Measurements from ENCODE around the gene NOD1. TPM values are rescaled to one million over a fixed set of nuclear protein-coding genes. Genes with fewer than 3 reads are reported as not detected.

The NOD1 gene
- total and polyA plus RNA-seq, 2 of the 8 experiments (the other 6 are each of a cell fraction or from before 2014, with no cell fraction given): 3.8 to 6.5 TPM

GRCh38 chr7:30436518-30436917, 42.1 kb downstream of the NOD1 start (continued):
- TF ChIP-seq USF2 (IDR thresholded peaks at IDR 0.05; ENCODE audit: low read length) (no peak), KDM1A (IDR thresholded peaks at IDR 0.05; ENCODE audit: borderline replicate concordance, low read length) (no peak), JUND (IDR thresholded peaks at IDR 0.05; ENCODE audit: low read length) (no peak), POLR2A (IDR thresholded peaks at IDR 0.05; ENCODE audit: control extremely low read depth in 1 of 2, low read depth in 2 of 2, low read length in 2 of 2) (no peak), MAX (IDR thresholded peaks at IDR 0.05) (no peak), CTCF (IDR thresholded peaks at IDR 0.05; ENCODE audit: control extremely low read depth in 1 of 3, insufficient read depth in 1 of 3, low read depth in 1 of 3, low read length in 3 of 3) (no peak)

Measured in H1 (cell line).